ENCODE measurements around the gene FAM240A. TPM values are rescaled to one million over a fixed set of nuclear protein-coding genes. Genes with fewer than 3 reads are reported as not detected.

The FAM240A gene
- total RNA-seq, 4 donors from 2014 or later, result 0.50 TPM; not detected in 3

DNA sequence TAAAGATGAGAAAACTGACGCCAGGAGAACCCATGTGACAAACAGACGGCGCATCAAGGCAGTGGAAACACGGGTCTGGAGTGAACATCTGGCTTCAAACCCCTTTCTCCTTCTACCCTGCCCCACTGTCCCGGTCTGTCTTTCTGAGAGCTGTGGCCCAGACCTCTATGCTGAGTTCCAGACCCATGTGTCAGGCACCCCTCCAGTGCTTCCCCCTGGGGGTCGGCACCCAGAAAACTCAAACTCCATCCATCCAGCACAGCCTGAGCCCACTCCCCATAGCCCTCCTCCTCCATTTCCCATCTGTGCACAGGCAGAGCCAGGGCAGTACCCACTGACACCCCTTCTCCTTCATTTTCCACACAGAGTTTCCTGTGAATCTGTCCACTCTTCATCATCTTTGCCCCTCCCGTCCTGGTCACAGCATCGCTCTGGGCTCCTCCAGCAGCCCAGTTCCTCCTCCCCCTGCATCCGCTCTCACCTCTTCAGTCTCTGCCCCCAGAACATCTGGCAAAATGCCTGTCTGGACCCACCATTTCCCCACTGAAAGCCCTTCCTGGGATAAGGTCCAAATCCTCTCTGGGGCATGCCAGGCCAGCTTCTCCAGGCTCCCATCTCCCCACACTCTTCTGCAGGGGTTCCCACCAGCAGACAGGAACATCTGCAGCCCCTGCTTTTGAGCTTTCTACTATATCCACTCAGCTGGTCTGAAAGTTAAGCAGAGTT is 2.9 kb downstream of the FAM240A start:
- peaks cover 0 to 39% (median 0%) of the 10 kb centered on the region in 4 donors for H3K27me3 ChIP-seq
- no peak overlapping the region for H3K4me3 ChIP-seq
- TF ChIP-seq POLR2A (IDR thresholded peaks at IDR 0.05), result no peak
- TF ChIP-seq CTCF (IDR thresholded peaks at IDR 0.05), result no peak
- H3K27ac ChIP-seq, result no peak overlapping the region
- no peaks in the 10 kb centered on the region for H3K9me3 ChIP-seq
- intact Hi-C loops (cut with DNase I), result no loop called here
- WGBS, 2 donors, result 78 to 81% methylated on average over 8 to 9 of the region's 9 CpGs
- no peaks in the 10 kb centered on the region for H3K36me3 ChIP-seq
- DNase-seq, result no peak
- peaks cover 0 to 2% (median 0%) of the 10 kb centered on the region in 3 donors for H3K4me1 ChIP-seq

GRCh38 chr3:46615976-46616375 is 3.7 kb downstream of the FAM240A start:
- WGBS, 2 donors, result 38 to 41% methylated on average over 3 of the region's 3 CpGs
- TF ChIP-seq CTCF (IDR thresholded peaks at IDR 0.05) (no peak), POLR2A (IDR thresholded peaks at IDR 0.05) (no peak)
- intact Hi-C loops (cut with DNase I), result no loop called here

DNA sequence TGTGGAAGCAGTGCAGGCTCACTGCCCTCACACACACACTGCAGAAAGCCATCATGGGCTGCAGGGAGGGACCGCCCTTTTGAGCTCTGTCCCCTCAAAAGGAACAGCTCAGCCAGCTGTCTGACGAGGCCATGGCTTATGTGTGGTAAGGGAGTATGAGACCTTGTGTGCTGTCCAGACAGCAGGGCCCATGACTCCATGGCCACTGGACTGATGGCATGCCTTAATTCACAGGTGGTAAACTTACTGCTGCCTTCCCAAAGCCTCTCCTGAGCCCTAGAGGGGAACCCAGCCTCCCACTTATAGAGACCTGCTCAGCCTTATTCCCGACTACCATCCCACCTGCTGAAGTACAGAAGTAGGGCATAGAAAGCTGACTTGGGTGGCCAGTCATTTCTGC is 5.6 kb downstream of the FAM240A start:
- no peaks in the 10 kb centered on the region for H3K36me3 ChIP-seq
- WGBS, 2 donors, result 100% methylated on average over 2 of the region's 3 CpGs; no CpG with 5 or more reads in 1 of the 2 donors
- H3K9me3 ChIP-seq, result no peaks in the 10 kb centered on the region
- H3K27me3 ChIP-seq, result peaks cover 0 to 33% (median 0%) of the 10 kb centered on the region in 4 donors
- no peak for TF ChIP-seq CTCF (IDR thresholded peaks at IDR 0.05)
- TF ChIP-seq POLR2A (IDR thresholded peaks at IDR 0.05), result no peak
- H3K27ac ChIP-seq, result no peak overlapping the region
- H3K4me1 ChIP-seq, result no peaks in the 10 kb centered on the region
- no peak for DNase-seq
- H3K4me3 ChIP-seq, result no peak overlapping the region
- intact Hi-C loops (cut with DNase I), result no loop called here

More at GRCh38 chr3:46615976-46616375, 3.7 kb downstream of the FAM240A start:
- H3K36me3 ChIP-seq, result no peaks in the 10 kb centered on the region
- H3K4me1 ChIP-seq, result no peaks in the 10 kb centered on the region
- peaks cover 0 to 39% (median 0%) of the 10 kb centered on the region in 4 donors for H3K27me3 ChIP-seq
- no peak overlapping the region for H3K4me3 ChIP-seq
- H3K27ac ChIP-seq, result no peak overlapping the region
- H3K9me3 ChIP-seq, result no peaks in the 10 kb centered on the region
- DNase-seq, result no peak

DNA sequence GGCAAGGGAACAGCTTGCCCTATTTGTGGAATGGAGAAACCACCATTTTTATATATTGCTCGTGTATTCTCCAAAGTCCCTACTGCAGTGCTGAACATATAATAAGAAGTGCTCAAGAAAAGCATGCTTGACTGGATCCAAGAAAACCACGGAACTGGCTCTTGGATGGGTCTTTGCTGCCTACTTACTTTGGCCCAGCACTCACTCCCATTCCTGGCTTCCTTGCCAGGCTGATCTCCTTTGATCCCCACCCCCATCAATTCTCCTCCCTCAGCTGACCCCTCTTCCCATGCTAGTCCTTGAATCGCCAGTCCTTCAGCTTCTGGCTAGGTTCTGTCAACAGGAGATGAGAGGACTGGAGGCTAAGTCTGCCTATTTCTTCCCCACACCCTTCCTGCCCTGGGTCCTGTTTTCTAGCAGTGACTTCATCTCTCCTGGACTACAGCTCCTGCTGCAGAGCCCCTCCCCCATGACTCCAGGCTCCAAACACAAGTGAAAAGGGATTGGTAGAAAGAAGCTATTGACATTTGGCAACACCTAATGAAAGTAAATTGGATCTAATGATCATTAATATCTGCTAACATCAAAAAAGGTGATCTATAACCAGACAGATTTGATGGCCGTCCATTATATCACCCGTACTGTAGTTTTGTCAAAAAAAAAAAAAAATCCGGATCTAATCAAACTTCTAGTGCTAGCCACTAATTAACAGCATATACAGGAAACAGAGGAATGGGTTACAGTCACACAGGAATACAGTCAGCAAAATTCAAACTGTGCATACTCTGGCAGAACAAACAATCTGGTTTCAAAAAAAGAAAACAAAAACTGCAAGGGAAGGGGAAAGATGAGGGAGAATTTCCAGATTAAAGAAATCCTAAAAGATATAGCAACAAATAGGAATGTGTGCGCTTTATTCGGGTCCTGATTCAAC is 7.8 kb downstream of the FAM240A start:
- WGBS, 2 donors, result 58 to 62% methylated on average over 8 of the region's 8 CpGs
- DNase-seq, result no peak
- H3K4me3 ChIP-seq, result no peak overlapping the region
- TF ChIP-seq CTCF (IDR thresholded peaks at IDR 0.05) (no peak), POLR2A (IDR thresholded peaks at IDR 0.05) (no peak)
- H3K4me1 ChIP-seq, result no peaks in the 10 kb centered on the region
- no peaks in the 10 kb centered on the region for H3K36me3 ChIP-seq
- intact Hi-C loops (cut with DNase I), result loop anchor here (10.0 kb wide), 1 partner anchor 135 kb away; no protein-coding TSS in a partner anchor
- H3K9me3 ChIP-seq, result no peaks in the 10 kb centered on the region
- H3K27me3 ChIP-seq, result peaks cover 0 to 41% (median 0%) of the 10 kb centered on the region in 4 donors
- no peak overlapping the region for H3K27ac ChIP-seq
